ENCODE measurements around the gene PTGER1.

PTGER1 gene

GRCh38 chr19:14449321-14449720 lies 25.8 kb downstream of the PTGER1 start:
- no peak for DNase-seq (ENCODE audit: extremely low spot score)
- TF ChIP-seq, protein P1, sequence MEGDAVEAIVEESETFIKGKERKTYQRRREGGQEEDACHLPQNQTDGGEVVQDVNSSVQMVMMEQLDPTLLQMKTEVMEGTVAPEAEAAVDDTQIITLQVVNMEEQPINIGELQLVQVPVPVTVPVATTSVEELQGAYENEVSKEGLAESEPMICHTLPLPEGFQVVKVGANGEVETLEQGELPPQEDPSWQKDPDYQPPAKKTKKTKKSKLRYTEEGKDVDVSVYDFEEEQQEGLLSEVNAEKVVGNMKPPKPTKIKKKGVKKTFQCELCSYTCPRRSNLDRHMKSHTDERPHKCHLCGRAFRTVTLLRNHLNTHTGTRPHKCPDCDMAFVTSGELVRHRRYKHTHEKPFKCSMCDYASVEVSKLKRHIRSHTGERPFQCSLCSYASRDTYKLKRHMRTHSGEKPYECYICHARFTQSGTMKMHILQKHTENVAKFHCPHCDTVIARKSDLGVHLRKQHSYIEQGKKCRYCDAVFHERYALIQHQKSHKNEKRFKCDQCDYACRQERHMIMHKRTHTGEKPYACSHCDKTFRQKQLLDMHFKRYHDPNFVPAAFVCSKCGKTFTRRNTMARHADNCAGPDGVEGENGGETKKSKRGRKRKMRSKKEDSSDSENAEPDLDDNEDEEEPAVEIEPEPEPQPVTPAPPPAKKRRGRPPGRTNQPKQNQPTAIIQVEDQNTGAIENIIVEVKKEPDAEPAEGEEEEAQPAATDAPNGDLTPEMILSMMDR (IDR thresholded peaks at IDR 0.05; ENCODE audit: control extremely low read depth, extremely low read depth, low read depth, missing control alignments), result no peak
- ChIA-PET POLR2A (no interaction called here), CTCF (no interaction called here)

DNA sequence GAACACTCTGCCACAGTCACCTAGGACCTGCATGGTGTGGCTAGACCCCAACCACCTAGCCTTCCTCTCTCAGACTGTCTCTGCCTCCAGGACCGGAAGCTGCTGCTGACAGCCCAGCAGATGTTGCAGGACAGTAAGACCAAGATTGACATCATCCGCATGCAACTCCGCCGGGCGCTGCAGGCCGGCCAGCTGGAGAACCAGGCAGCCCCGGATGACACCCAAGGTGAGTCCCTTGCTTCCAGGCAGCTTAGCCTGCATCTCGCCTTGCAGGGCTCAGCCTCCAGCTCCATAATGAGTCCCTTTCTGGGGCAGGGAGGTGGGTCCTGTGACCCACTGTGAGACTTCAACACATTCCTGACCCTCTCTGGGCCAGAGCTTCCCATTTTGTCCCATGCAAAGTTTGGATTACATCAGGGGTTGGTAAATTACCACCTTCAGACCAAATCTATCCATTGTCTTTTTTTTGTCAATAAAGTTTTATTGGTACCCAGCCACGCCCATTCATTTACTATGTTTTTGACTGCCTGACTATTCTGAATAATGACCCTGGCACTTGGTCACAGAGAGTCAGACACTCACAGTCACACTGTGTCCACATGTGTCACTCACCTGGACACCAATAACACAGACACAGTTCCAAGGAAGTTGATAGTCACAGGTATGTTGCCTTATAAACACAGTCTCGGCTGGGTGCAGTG lies 28.7 kb downstream of the PTGER1 start:
- CTCF ChIA-PET, result interaction anchor here (1.5 to 2.0 kb wide), 3 partner anchors 15 to 33 kb away, joined by 3 to 9 read pairs (median 8); no protein-coding TSS in a partner anchor

GRCh38 chr19:14443632-14444216 lies 31.4 kb downstream of the PTGER1 start:
- DNase-seq (ENCODE audit: extremely low spot score), result no peak
- CTCF ChIA-PET, result interaction anchor here (0.7 to 4.6 kb wide), 2 partner anchors 12 to 23 kb away, joined by 3 to 18 read pairs; partner anchors contain the start of gene PKN1
- POLR2A ChIA-PET, result no interaction called here
- TF ChIP-seq, protein P1 (IDR thresholded peaks at IDR 0.05; ENCODE audit: control extremely low read depth, extremely low read depth, low read depth, missing control alignments), result no peak

More for the DNA sequence above, 28.7 kb downstream of the PTGER1 start:
- POLR2A ChIA-PET, result no interaction called here
- TF ChIP-seq, protein P1 (IDR thresholded peaks at IDR 0.05; ENCODE audit: control extremely low read depth, extremely low read depth, low read depth, missing control alignments), result no peak
- DNase-seq (ENCODE audit: extremely low spot score), result no peak

GRCh38 chr19:14442891-14443631 lies 32.1 kb downstream of the PTGER1 start:
- ChIA-PET CTCF (interaction anchor here (4.6 kb wide), 1 partner anchor 12 kb away, joined by 18 read pairs; the partner anchor contains the start of gene PKN1), POLR2A (no interaction called here)
- TF ChIP-seq, protein P1 (IDR thresholded peaks at IDR 0.05; ENCODE audit: control extremely low read depth, extremely low read depth, low read depth, missing control alignments), result no peak
- no peak for DNase-seq (ENCODE audit: extremely low spot score)

GRCh38 chr19:14441041-14441938 lies 33.9 kb downstream of the PTGER1 start:
- TF ChIP-seq, protein P1 (IDR thresholded peaks at IDR 0.05; ENCODE audit: control extremely low read depth, extremely low read depth, low read depth, missing control alignments), result no peak
- no peak for DNase-seq (ENCODE audit: extremely low spot score)
- POLR2A ChIA-PET, result no interaction called here
- CTCF ChIA-PET, result interaction anchor here (0.9 to 4.6 kb wide), 4 partner anchors 10 to 46 kb away, joined by 3 to 18 read pairs (median 3); partner anchors contain the start of gene PKN1
